HepG2 (cell line): ENCODE data around the gene NOC4L.

Experiments
- EEA1 ChIP-seq: sonication (generic); formaldehyde crosslinking; IDR thresholded peaks from 2 replicates; pipeline ENCODE4 v1.5.1; 2020; ENCODE audit warnings: mild to moderate bottlenecking, missing genetic modification reagents, borderline replicate concordance
- EED ChIP-seq: sonication (generic); formaldehyde crosslinking; IDR thresholded peaks from 2 replicates; pipeline ENCODE4 v1.5.0; 2020; ENCODE audit warnings: mild to moderate bottlenecking, missing genetic modification reagents
- EZH2 ChIP-seq: conservative IDR thresholded peaks from 2 replicates; pipeline ENCODE4 v1.6.1; 2012; ENCODE audit warnings: mild to moderate bottlenecking, low read depth, low read length, moderate library complexity
- HDAC2 ChIP-seq: sonication (generic); formaldehyde crosslinking; IDR thresholded peaks from 2 replicates; pipeline ENCODE4 v1.4.0; 2020; ENCODE audit warnings: missing genetic modification reagents
- JUN ChIP-seq: sonication (generic); formaldehyde crosslinking; IDR thresholded peaks from 2 replicates; pipeline ENCODE4 v1.4.0; 2020; ENCODE audit warnings: mild to moderate bottlenecking, missing genetic modification reagents
- MAFF ChIP-seq: IDR thresholded peaks from 2 replicates; pipeline ENCODE4 v1.6.1; 2011; ENCODE audit warnings: low read depth, low read length, improper control_type of control experiment
- MLXIP ChIP-seq: sonication (generic); formaldehyde crosslinking; IDR thresholded peaks from 2 replicates; pipeline ENCODE4 v1.9.0; 2021; ENCODE audit warnings: missing genetic modification reagents, borderline replicate concordance
- POLR2A ChIP-seq, 2 experiments: IDR thresholded peaks; 2 replicates each; pipeline ENCODE4 v1.6.1; 2011; ENCODE audit warnings: low read depth in 2 of 2, low read length in 2 of 2, mild to moderate bottlenecking in 1 of 2, moderate library complexity in 1 of 2; ENCODE audit not compliant: insufficient read depth in 1 of 2
- SIN3A ChIP-seq: IDR thresholded peaks from 2 replicates; pipeline ENCODE4 v1.6.1; 2011; ENCODE audit warnings: low read depth, mild to moderate bottlenecking, control low read depth, low read length, borderline replicate concordance
- ZFX ChIP-seq: sonication (generic); formaldehyde crosslinking; IDR thresholded peaks from 2 replicates; pipeline ENCODE4 v1.4.0; 2020; ENCODE audit warnings: mild to moderate bottlenecking, low read depth, missing genetic modification reagents, moderate library complexity
- ZNF281 ChIP-seq: sonication (generic); formaldehyde crosslinking; IDR thresholded peaks from 2 replicates; pipeline ENCODE4 v1.4.0; 2020; ENCODE audit warnings: missing genetic modification reagents, borderline replicate concordance
- TF ChIP-seq, protein P1 (sequence below): sonication (generic); formaldehyde crosslinking; IDR thresholded peaks from 2 replicates; pipeline ENCODE4 v1.4.0; 2020; ENCODE audit warnings: missing genetic modification reagents, low read depth, mild to moderate bottlenecking, borderline replicate concordance
- TF ChIP-seq, protein P2 (sequence below), 2 experiments: sonication (generic) in 1 of 2; formaldehyde crosslinking in 1 of 2; IDR thresholded peaks; 2 replicates each; pipeline versions ENCODE4 v1.5.1 to v1.6.1; 2011 to 2020; ENCODE audit warnings: borderline replicate concordance in 1 of 2, low read depth in 1 of 2, low read length in 1 of 2, mild to moderate bottlenecking in 1 of 2, missing genetic modification reagents in 1 of 2, moderate library complexity in 1 of 2
- TF ChIP-seq, protein P3 (sequence below): sonication (generic); formaldehyde crosslinking; IDR thresholded peaks from 2 replicates; pipeline ENCODE4 v1.4.0; 2020; ENCODE audit warnings: low read depth, missing genetic modification reagents

DNA sequence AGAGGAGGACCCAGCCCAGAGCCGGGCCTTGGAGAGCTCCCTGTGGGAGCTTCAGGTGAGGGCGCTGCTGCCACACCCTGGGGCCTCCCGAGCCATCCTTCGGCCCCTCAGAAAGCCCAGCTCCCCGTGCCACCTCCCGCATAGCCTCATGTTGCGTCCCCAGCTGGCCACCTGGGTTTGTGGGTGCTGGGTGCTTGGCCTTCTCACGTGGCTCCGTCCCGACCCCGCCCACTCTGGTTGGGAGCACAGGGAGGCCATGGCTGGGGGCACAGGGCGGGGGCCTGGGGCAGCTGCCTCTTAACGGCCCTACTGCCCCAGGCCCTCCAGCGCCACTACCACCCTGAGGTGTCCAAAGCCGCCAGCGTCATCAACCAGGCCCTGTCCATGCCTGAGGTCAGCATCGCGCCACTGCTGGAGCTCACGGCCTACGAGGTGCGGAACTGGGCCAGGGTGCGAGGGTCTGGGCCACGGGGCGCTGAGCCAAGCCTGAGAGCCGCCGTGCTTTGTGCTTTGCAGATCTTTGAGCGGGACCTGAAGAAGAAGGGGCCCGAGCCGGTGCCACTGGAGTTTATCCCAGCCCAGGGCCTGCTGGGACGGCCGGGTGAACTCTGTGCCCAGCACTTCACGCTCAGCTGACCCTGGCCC, 7.6 kb downstream of the NOC4L start:
- TF ChIP-seq, protein P1, sequence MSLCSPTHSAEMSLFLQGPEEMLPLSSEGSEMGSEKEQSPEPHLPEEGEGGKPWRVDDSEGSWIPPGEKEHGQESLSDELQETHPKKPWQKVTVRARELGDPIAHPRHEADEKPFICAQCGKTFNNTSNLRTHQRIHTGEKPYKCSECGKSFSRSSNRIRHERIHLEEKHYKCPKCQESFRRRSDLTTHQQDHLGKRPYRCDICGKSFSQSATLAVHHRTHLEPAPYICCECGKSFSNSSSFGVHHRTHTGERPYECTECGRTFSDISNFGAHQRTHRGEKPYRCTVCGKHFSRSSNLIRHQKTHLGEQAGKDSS (CRISPR knock-in tag), result no peak
- TF ChIP-seq HDAC2 (CRISPR knock-in tag) (no peak), MLXIP (CRISPR knock-in tag) (no peak), EZH2 (no peak), ZFX (CRISPR knock-in tag) (no peak), EED (CRISPR knock-in tag) (no peak), ZNF281 (CRISPR knock-in tag) (no peak), MAFF (no peak), SIN3A (no peak), POLR2A (IDR thresholded peaks at IDR 0.05; ENCODE audit: insufficient read depth in 1 of 2, low read depth in 2 of 2, low read length in 2 of 2) (no peak), EEA1 (no peak), JUN (CRISPR knock-in tag) (no peak)
- TF ChIP-seq, protein P2, sequence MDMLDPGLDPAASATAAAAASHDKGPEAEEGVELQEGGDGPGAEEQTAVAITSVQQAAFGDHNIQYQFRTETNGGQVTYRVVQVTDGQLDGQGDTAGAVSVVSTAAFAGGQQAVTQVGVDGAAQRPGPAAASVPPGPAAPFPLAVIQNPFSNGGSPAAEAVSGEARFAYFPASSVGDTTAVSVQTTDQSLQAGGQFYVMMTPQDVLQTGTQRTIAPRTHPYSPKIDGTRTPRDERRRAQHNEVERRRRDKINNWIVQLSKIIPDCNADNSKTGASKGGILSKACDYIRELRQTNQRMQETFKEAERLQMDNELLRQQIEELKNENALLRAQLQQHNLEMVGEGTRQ (IDR thresholded peaks at IDR 0.05; ENCODE audit: low read depth, low read length), result no peak
- TF ChIP-seq, protein P2 (CRISPR knock-in tag; IDR thresholded peaks at IDR 0.05; ENCODE audit: borderline replicate concordance), result no peak
- TF ChIP-seq, protein P3, sequence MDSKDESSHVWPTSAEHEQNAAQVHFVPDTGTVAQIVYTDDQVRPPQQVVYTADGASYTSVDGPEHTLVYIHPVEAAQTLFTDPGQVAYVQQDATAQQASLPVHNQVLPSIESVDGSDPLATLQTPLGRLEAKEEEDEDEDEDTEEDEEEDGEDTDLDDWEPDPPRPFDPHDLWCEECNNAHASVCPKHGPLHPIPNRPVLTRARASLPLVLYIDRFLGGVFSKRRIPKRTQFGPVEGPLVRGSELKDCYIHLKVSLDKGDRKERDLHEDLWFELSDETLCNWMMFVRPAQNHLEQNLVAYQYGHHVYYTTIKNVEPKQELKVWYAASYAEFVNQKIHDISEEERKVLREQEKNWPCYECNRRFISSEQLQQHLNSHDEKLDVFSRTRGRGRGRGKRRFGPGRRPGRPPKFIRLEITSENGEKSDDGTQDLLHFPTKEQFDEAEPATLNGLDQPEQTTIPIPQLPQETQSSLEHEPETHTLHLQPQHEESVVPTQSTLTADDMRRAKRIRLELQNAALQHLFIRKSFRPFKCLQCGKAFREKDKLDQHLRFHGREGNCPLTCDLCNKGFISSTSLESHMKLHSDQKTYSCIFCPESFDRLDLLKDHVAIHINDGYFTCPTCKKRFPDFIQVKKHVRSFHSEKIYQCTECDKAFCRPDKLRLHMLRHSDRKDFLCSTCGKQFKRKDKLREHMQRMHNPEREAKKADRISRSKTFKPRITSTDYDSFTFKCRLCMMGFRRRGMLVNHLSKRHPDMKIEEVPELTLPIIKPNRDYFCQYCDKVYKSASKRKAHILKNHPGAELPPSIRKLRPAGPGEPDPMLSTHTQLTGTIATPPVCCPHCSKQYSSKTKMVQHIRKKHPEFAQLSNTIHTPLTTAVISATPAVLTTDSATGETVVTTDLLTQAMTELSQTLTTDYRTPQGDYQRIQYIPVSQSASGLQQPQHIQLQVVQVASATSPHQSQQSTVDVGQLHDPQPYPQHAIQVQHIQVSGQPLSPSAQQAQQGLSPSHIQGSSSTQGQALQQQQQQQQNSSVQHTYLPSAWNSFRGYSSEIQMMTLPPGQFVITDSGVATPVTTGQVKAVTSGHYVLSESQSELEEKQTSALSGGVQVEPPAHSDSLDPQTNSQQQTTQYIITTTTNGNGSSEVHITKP (CRISPR knock-in tag), result no peak
